Mesenchymal stem cell (in vitro differentiated cells and primary cell): ENCODE results near the gene RGS9BP.

Experiments used
- DNase-seq: peaks from one replicate; pipeline ENCODE4 v3.0.0-alpha.2; 2013
- H2AFZ ChIP-seq: one replicate; pipeline ENCODE4 v1.6.1; 2013; ENCODE audit warnings: low read depth, mild to moderate bottlenecking, control low read depth, inconsistent platforms, low read length, moderate library complexity
- H2AK5ac ChIP-seq: 2 replicates; pipeline ENCODE4 v1.6.1; 2013; ENCODE audit warnings: low read length, moderate library complexity, mild to moderate bottlenecking, inconsistent platforms; ENCODE audit not compliant: severe bottlenecking
- H2BK120ac ChIP-seq: one replicate; pipeline ENCODE4 v1.6.1; 2013; ENCODE audit warnings: low read depth, mild to moderate bottlenecking, inconsistent platforms, low read length, moderate library complexity
- H2BK12ac ChIP-seq, 2 experiments: one replicate each; pipeline ENCODE4 v1.6.1; 2013; ENCODE audit warnings: inconsistent platforms in 2 of 2, low read length in 2 of 2, mild to moderate bottlenecking in 2 of 2, moderate library complexity in 2 of 2, control low read depth in 1 of 2
- H2BK15ac ChIP-seq: one replicate; pipeline ENCODE4 v1.6.1; 2013; ENCODE audit warnings: mild to moderate bottlenecking, low read depth, inconsistent platforms; ENCODE audit not compliant: poor library complexity, severe bottlenecking
- H2BK5ac ChIP-seq: 2 replicates; pipeline ENCODE4 v1.6.1; 2013; ENCODE audit warnings: low read depth, mild to moderate bottlenecking, low read length, control low read depth, inconsistent platforms; ENCODE audit not compliant: poor library complexity, severe bottlenecking
- H3K14ac ChIP-seq, 2 experiments: one replicate each; pipeline ENCODE4 v1.6.1; 2013; ENCODE audit warnings: inconsistent platforms in 2 of 2, low read length in 2 of 2, control low read depth in 1 of 2, mild to moderate bottlenecking in 1 of 2, moderate library complexity in 1 of 2
- H3K18ac ChIP-seq, 2 experiments: one replicate each; pipeline ENCODE4 v1.6.1; 2013; ENCODE audit warnings: inconsistent platforms in 2 of 2, low read length in 2 of 2, control low read depth in 1 of 2, low read depth in 1 of 2, mild to moderate bottlenecking in 1 of 2
- H3K23ac ChIP-seq, 2 experiments: one replicate each; pipeline ENCODE4 v1.6.1; 2013; ENCODE audit warnings: inconsistent platforms in 2 of 2, low read length in 2 of 2, mild to moderate bottlenecking in 2 of 2, moderate library complexity in 2 of 2, control low read depth in 1 of 2
- H3K27ac ChIP-seq: 2 replicates; pipeline ENCODE4 v1.5.1; 2013; ENCODE audit warnings: mild to moderate bottlenecking, moderate library complexity, low read length, control low read depth, inconsistent platforms; ENCODE audit not compliant: poor library complexity, severe bottlenecking
- H3K27me3 ChIP-seq, 2 experiments: 2 replicates each; pipeline versions ENCODE4 v1.6.1 to v1.7.0; 2013; ENCODE audit warnings: low read length in 2 of 2, mild to moderate bottlenecking in 2 of 2, moderate library complexity in 2 of 2, control low read depth in 1 of 2, inconsistent platforms in 1 of 2; ENCODE audit not compliant: control insufficient read depth in 1 of 2, insufficient read depth in 1 of 2
- H3K36me3 ChIP-seq, 2 experiments: 2 replicates each; pipeline versions ENCODE4 v1.6.1 to v1.7.0; 2013; ENCODE audit warnings: low read length in 2 of 2, control low read depth in 1 of 2, inconsistent platforms in 1 of 2, low read depth in 1 of 2, mild to moderate bottlenecking in 1 of 2; ENCODE audit not compliant: insufficient read depth in 2 of 2, control insufficient read depth in 1 of 2
- H3K4ac ChIP-seq, 2 experiments: one replicate each; pipeline ENCODE4 v1.6.1; 2013; ENCODE audit warnings: inconsistent platforms in 2 of 2, low read length in 2 of 2, mild to moderate bottlenecking in 2 of 2, moderate library complexity in 2 of 2, control low read depth in 1 of 2, low read depth in 1 of 2
- H3K4me1 ChIP-seq: 2 replicates; pipeline ENCODE4 v1.6.1; 2013; ENCODE audit warnings: low read depth, low read length, control low read depth; ENCODE audit not compliant: control insufficient read depth, insufficient read depth
- H3K4me2 ChIP-seq: 2 replicates; pipeline ENCODE4 v1.6.1; 2013; ENCODE audit warnings: low read length, mild to moderate bottlenecking, inconsistent platforms; ENCODE audit not compliant: poor library complexity, severe bottlenecking
- H3K4me3 ChIP-seq, 2 experiments: 2 replicates each; pipeline versions ENCODE4 v1.5.1 to v1.7.0; 2013; ENCODE audit warnings: low read length in 2 of 2, mild to moderate bottlenecking in 2 of 2, control low read depth in 1 of 2, low read depth in 1 of 2; ENCODE audit not compliant: insufficient read depth in 1 of 2
- H3K79me1 ChIP-seq: replicated peaks from 2 replicates; pipeline ENCODE4 v1.6.1; 2013; ENCODE audit warnings: mild to moderate bottlenecking, control low read depth, low read length, inconsistent platforms; ENCODE audit not compliant: poor library complexity, severe bottlenecking
- H3K9ac ChIP-seq: 2 replicates; pipeline ENCODE4 v1.7.0; 2013; ENCODE audit warnings: mild to moderate bottlenecking, low read length, moderate library complexity
- H3K9me3 ChIP-seq: 2 replicates; pipeline ENCODE4 v1.7.0; 2013; ENCODE audit warnings: mild to moderate bottlenecking, low read length; ENCODE audit not compliant: control insufficient read depth
- H4K8ac ChIP-seq: one replicate; pipeline ENCODE4 v1.6.1; 2013; ENCODE audit warnings: inconsistent platforms, mild to moderate bottlenecking, low read length, moderate library complexity
- H4K91ac ChIP-seq: one replicate; pipeline ENCODE4 v1.6.1; 2013; ENCODE audit warnings: mild to moderate bottlenecking, low read length, inconsistent platforms
- whole genome bisulfite sequencing: methylation state at CpG from one replicate; pipeline ENCODE4 v1.1.7; 2013; ENCODE audit warnings: mixed read lengths; 5-methylcytosine and 5-hydroxymethylcytosine counted together

The RGS9BP gene

DNA sequence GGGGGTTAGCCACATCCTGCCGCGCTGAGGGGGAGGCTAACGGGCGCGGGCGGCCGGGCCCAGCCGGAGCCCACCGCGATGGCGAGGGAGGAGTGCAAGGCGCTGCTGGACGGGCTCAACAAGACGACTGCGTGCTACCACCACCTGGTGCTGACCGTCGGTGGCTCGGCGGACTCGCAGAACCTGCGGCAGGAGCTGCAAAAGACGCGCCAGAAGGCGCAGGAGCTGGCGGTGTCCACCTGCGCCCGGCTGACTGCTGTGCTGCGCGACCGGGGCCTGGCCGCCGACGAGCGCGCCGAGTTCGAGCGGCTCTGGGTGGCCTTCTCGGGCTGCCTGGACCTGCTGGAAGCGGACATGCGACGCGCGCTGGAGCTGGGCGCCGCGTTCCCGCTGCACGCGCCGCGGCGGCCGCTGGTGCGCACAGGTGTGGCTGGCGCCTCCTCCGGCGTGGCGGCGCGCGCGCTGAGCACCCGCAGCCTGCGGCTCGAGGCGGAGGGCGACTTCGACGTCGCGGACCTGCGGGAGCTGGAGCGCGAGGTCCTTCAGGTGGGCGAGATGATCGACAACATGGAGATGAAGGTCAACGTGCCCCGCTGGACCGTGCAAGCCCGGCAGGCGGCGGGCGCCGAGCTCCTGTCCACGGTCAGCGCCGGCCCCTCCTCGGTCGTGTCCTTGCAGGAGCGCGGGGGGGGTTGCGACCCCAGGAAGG, 692 bp downstream of the RGS9BP start:
- Histone ChIP-seq H3K27me3 (peaks cover 28 to 29% of the 10 kb centered on the region in 2 experiments), H2AFZ (peak overlapping the region; percentile 98), H3K14ac (peak overlapping the region in 1 of 2 experiments; percentile 37), H3K9ac (no peak overlapping the region), H4K8ac (peak overlapping the region; percentile 80), H3K79me1 (peaks cover 8% of the 10 kb centered on the region), H3K4me1 (peaks cover 33% of the 10 kb centered on the region), H3K36me3 (no peaks in the 10 kb centered on the region), H3K23ac (peak overlapping the region in 1 of 2 experiments; percentile 98), H2BK12ac (no peak overlapping the region), H3K9me3 (no peaks in the 10 kb centered on the region), H3K27ac (no peak overlapping the region), H4K91ac (peak overlapping the region; percentile 55), H3K4me2 (peak overlapping the region; percentile 89), H2BK15ac (no peak overlapping the region), H3K18ac (no peak overlapping the region), H2BK5ac (no peak overlapping the region), H3K4me3 (peak overlapping the region; percentile 73 to 87), H2AK5ac (no peak overlapping the region), H2BK120ac (no peak overlapping the region), H3K4ac (no peak overlapping the region)
- DNase-seq: no peak
- WGBS: 12% methylated on average over 83 of the region's 93 CpGs

DNA sequence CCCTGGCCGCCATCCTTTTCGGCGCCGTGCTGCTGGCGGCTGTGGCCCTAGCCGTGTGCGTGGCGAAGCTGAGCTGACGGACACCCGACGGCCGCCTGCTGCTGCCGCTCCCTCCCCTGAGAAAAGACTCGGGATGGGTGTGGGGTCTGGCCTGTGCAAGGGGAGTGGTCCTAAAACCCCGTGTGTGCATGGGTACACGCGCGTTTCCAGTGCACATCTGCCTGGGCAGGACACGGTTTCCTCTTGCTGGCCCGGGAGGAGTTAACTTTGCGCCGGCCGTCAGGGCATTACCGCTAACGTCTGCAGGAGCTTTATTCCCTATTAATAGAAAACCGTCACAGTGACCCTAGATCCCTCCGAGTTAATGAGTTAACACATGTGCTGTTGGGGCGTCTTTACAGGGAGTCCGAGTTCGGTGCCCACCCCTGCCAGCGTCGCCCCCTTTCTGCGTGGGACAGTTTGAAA, 1.3 kb downstream of the RGS9BP start:
- Histone ChIP-seq H3K4ac (no peak overlapping the region), H3K4me3 (no peak overlapping the region), H3K27me3 (peaks cover 28 to 29% of the 10 kb centered on the region in 2 experiments), H3K9ac (no peak overlapping the region), H3K9me3 (no peaks in the 10 kb centered on the region), H3K4me2 (no peak overlapping the region), H2AK5ac (no peak overlapping the region), H3K4me1 (peaks cover 31% of the 10 kb centered on the region), H2BK120ac (no peak overlapping the region), H3K14ac (peak overlapping the region in 1 of 2 experiments; percentile 37), H2BK15ac (no peak overlapping the region), H3K79me1 (peaks cover 8% of the 10 kb centered on the region), H2BK5ac (no peak overlapping the region), H2BK12ac (no peak overlapping the region), H4K91ac (no peak overlapping the region), H3K27ac (no peak overlapping the region), H3K36me3 (no peaks in the 10 kb centered on the region), H3K18ac (no peak overlapping the region), H3K23ac (peak overlapping the region in 1 of 2 experiments; percentile 98), H2AFZ (peak overlapping the region; percentile 98), H4K8ac (no peak overlapping the region)
- no peak for DNase-seq
- WGBS: 31% methylated on average over 33 of the region's 33 CpGs

DNA sequence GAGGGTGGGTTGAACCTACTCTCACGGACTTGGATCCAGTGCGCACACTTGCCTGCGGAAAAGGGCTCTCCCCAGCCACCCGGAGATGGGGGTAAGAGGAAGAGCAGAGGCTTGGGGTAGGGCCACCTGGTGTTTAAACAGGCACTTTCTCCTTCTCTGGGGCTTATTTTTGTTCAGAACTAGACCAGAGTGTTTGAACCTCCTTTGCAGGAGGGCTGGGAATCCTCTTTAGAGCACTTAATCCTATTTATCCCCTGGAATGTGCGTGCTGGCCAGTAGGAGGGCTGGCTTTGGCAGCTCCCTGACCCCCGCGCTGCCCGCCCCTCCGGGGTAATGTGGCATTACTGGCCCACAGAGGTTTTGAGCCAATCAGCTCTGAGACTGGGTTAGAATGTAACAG, 2.0 kb downstream of the RGS9BP start:
- peaks cover 29% of the 10 kb centered on the region for H3K4me1 ChIP-seq
- no peak overlapping the region for H3K4ac ChIP-seq
- H3K9ac ChIP-seq: no peak overlapping the region
- DNase-seq: peak; percentile 23
- H3K27ac ChIP-seq: no peak overlapping the region
- peaks cover 28 to 29% of the 10 kb centered on the region in 2 experiments for H3K27me3 ChIP-seq
- no peak overlapping the region for H2BK5ac ChIP-seq
- no peak overlapping the region for H3K14ac ChIP-seq
- no peak overlapping the region for H3K4me3 ChIP-seq
- H2BK120ac ChIP-seq: no peak overlapping the region
- H3K79me1 ChIP-seq: peaks cover 8% of the 10 kb centered on the region
- 23% methylated on average over 9 of the region's 9 CpGs for WGBS
- no peak overlapping the region for H2AK5ac ChIP-seq
- no peak overlapping the region for H4K91ac ChIP-seq
- H3K9me3 ChIP-seq: no peaks in the 10 kb centered on the region
- H3K18ac ChIP-seq: no peak overlapping the region
- no peak overlapping the region for H2BK12ac ChIP-seq
- H4K8ac ChIP-seq: no peak overlapping the region
- no peak overlapping the region for H3K23ac ChIP-seq
- no peak overlapping the region for H2BK15ac ChIP-seq
- H3K36me3 ChIP-seq: no peaks in the 10 kb centered on the region
- H3K4me2 ChIP-seq: no peak overlapping the region
- no peak overlapping the region for H2AFZ ChIP-seq

DNA sequence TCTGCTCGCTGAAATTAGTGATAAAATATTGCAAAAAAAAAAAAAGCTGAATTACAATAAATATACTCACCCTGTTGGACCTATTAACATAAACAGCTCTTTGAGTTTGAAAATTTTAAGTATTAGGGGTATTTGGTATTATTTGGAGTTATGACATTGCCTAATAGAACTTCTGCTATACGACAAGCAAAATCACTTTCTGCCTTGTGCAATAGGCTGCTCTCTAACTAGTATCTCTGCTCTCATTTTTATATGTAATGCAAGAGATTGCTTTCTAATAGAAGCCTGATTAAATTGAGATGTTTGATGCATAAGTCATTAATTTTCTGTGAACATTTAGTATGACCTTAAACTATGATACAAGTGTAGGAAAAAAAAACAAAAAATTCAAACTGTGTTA, 5.3 kb downstream of the RGS9BP start:
- Histone ChIP-seq H2BK5ac (no peak overlapping the region), H2AFZ (no peak overlapping the region), H3K79me1 (no peaks in the 10 kb centered on the region), H3K4ac (no peak overlapping the region), H4K91ac (no peak overlapping the region), H3K9me3 (no peaks in the 10 kb centered on the region), H2BK12ac (no peak overlapping the region), H2BK120ac (no peak overlapping the region), H3K4me3 (no peak overlapping the region), H3K9ac (no peak overlapping the region), H3K36me3 (no peaks in the 10 kb centered on the region), H2BK15ac (no peak overlapping the region), H3K27me3 (peaks cover 25 to 26% of the 10 kb centered on the region in 2 experiments), H3K14ac (no peak overlapping the region), H4K8ac (no peak overlapping the region), H3K4me1 (peaks cover 11% of the 10 kb centered on the region), H3K27ac (no peak overlapping the region), H2AK5ac (no peak overlapping the region), H3K4me2 (no peak overlapping the region), H3K18ac (no peak overlapping the region), H3K23ac (no peak overlapping the region)
- no peak for DNase-seq
- WGBS: 100% methylated on average over 1 of the region's 2 CpGs
